DMS 273 treated with DMSO at 0.1 percent for 48 hours (cell line): ENCODE data around the gene PCGF1.
"Not testable (repeated sequence)": the region's sequence is repeated elsewhere in the genome, so short reads cannot be mapped to it uniquely, and the experiment has no call there.

Experiments
- DNase-seq: peaks from one replicate; lab custom pipeline; 2025; lab: John Stamatoyannopoulos, UW

PCGF1 gene

GRCh38 chr2:74472086-74472944, 35.2 kb downstream of the PCGF1 start, which contains the start of gene MRPL53:
MRPL53 (minus strand) TSS chr2:74472680; CDS start chr2:74472660, 20 bp downstream.
- peak; percentile 74 for DNase-seq

GRCh38 chr2:74471332-74472065, 36.0 kb downstream of the PCGF1 start:
- no peak for DNase-seq

- DNase-seq = not testable (repeated sequence)
These were observed 36.8 kb downstream of the PCGF1 start for GRCh38 chr2:74470742-74471141.

- DNase-seq = no peak
These were observed 43.1 kb downstream of the PCGF1 start for GRCh38 chr2:74464406-74464805.

GRCh38 chr2:74462786-74463105, 44.7 kb downstream of the PCGF1 start:
- no peak for DNase-seq

- DNase-seq = no peak
These were observed 45.3 kb downstream of the PCGF1 start for GRCh38 chr2:74462054-74462785.

- no peak for DNase-seq
These were observed 46.1 kb downstream of the PCGF1 start for GRCh38 chr2:74461187-74462053.

- not testable (repeated sequence) for DNase-seq
These were observed 47.3 kb downstream of the PCGF1 start for GRCh38 chr2:74460187-74460586.

GRCh38 chr2:74459503-74460118, 47.9 kb downstream of the PCGF1 start:
- DNase-seq = not testable (repeated sequence)

GRCh38 chr2:74458938-74459363, 48.5 kb downstream of the PCGF1 start:
- DNase-seq = no peak

GRCh38 chr2:74458132-74458937, 49.2 kb downstream of the PCGF1 start, which contains the start of gene WBP1:
WBP1 (plus strand) TSS chr2:74458438; CDS start chr2:74458603, 165 bp downstream.
- peak; percentile 100 for DNase-seq

GRCh38 chr2:74457549-74458131, 49.9 kb downstream of the PCGF1 start:
- DNase-seq = no peak

- peak; percentile 34 for DNase-seq
These were observed 50.4 kb downstream of the PCGF1 start for GRCh38 chr2:74457129-74457548.
